HCT116 (cell line): ENCODE measurements around the gene LMO2. TPM values are rescaled to one million over a fixed set of nuclear protein-coding genes. Genes with fewer than 3 reads are reported as not detected.

ENCODE experiments used
- ATAC-seq: fragments of 200-7000 bp; cut with Tn5 transposase; 2 replicates; pipeline ENCODE4 v1.9.1; 2020; ENCODE audit warnings: mild to moderate bottlenecking, moderate library complexity
- BruUV-seq: library from RNA; stranded (reverse); fragments of 400-500 nt; replicated peaks from 2 replicates; lab custom pipeline; 2021; lab: Mats Ljungman, UMichigan
- CTCF ChIA-PET: fragments of 300-600 bp; sonication (Branson Sonifier 250); formaldehyde crosslinking; loops from one replicate; lab custom pipeline; 2021; ENCODE audit warnings: antibody characterized with exemption; lab: Charles Lee
- POLR2A ChIA-PET: fragments of 300-600, 350-600 bp; sonication (Branson Sonifier 250); formaldehyde crosslinking; loops from one replicate; lab custom pipeline; 2021; ENCODE audit warnings: antibody characterized with exemption; lab: Charles Lee
- RAD21 ChIA-PET, 2 experiments: fragments of 300-600 bp; sonication (Branson Sonifier 250); formaldehyde crosslinking; loops; one replicate each; lab custom pipeline; 2023; ENCODE audit warnings: low total read pairs in 2 of 2; ENCODE audit not compliant: uncharacterized antibody in 2 of 2, unreplicated experiment in 2 of 2, low non-redundant PET in 1 of 2; lab: Charles Lee
- DNase-seq: peaks from one replicate; pipeline ENCODE4 v3.0.0-alpha.2; 2010; ENCODE audit warnings: low read depth, low spot score
- H2AFZ ChIP-seq: fragments of 200-600 bp; shearing (Covaris generic), sonication (generic); 2 replicates; pipeline ENCODE4 v1.6.1; 2017; ENCODE audit warnings: low read depth, mixed run types, mixed read lengths, antibody characterized with exemption, low read length; ENCODE audit not compliant: poor library complexity, severe bottlenecking
- H3K27ac ChIP-seq: 2 replicates; pipeline ENCODE4 v1.5.1; 2012; ENCODE audit warnings: low read depth, low read length
- H3K27me3 ChIP-seq: fragments of 200-600 bp; sonication (generic); 2 replicates; pipeline ENCODE4 v1.6.1; 2016; ENCODE audit warnings: mixed run types, low read length, mixed read lengths; ENCODE audit not compliant: insufficient read depth
- H3K36me3 ChIP-seq, 2 experiments: fragments of 200-500 bp in 1 of 2; fragments of 200-600 bp in 1 of 2; sonication (Bioruptor generic) in 1 of 2; sonication (generic) in 1 of 2; 2 replicates each; pipeline versions ENCODE4 v1.5.1 to v1.6.1; 2014 to 2016; ENCODE audit warnings: low read length in 2 of 2, inconsistent platforms in 1 of 2, mixed read lengths in 1 of 2, mixed run types in 1 of 2; ENCODE audit not compliant: insufficient read depth in 2 of 2, control insufficient read depth in 1 of 2
- H3K4me1 ChIP-seq, 2 experiments: fragments of 200-600 bp in 1 of 2; sonication (generic) in 1 of 2; 2 replicates each; pipeline versions ENCODE4 v1.5.1 to v1.6.1; 2012 to 2017; ENCODE audit warnings: low read length in 2 of 2, inconsistent platforms in 1 of 2, mild to moderate bottlenecking in 1 of 2, mixed read lengths in 1 of 2, mixed run types in 1 of 2, moderate library complexity in 1 of 2; ENCODE audit not compliant: insufficient read depth in 2 of 2, control insufficient read depth in 1 of 2
- H3K4me2 ChIP-seq: fragments of 200-600 bp; sonication (generic); 2 replicates; pipeline ENCODE4 v1.6.1; 2017; ENCODE audit warnings: mixed run types, low read length, mixed read lengths
- H3K4me3 ChIP-seq, 2 experiments: fragments of 200-600 bp in 1 of 2; sonication (generic) in 1 of 2; replicated peaks in 1 of 2; 2 replicates each; pipeline ENCODE4 v1.5.1; 2011 to 2016; ENCODE audit warnings: low read length in 2 of 2, control low read depth in 1 of 2, low read depth in 1 of 2, mild to moderate bottlenecking in 1 of 2, mixed read lengths in 1 of 2, mixed run types in 1 of 2
- H3K79me2 ChIP-seq: fragments of 200-600 bp; sonication (generic); 2 replicates; pipeline ENCODE4 v1.6.1; 2017; ENCODE audit warnings: mild to moderate bottlenecking, mixed run types, low read length, moderate library complexity, mixed read lengths; ENCODE audit not compliant: insufficient read depth
- H3K9ac ChIP-seq: fragments of 200-600 bp; sonication (generic); 2 replicates; pipeline ENCODE4 v1.6.1; 2016; ENCODE audit warnings: low read length, mixed read lengths
- H3K9me2 ChIP-seq: fragments of 200-600 bp; sonication (generic), shearing (Covaris generic); 2 replicates; pipeline ENCODE4 v1.6.1; 2017; ENCODE audit warnings: mixed run types, mild to moderate bottlenecking, moderate library complexity; ENCODE audit not compliant: insufficient read depth
- H3K9me3 ChIP-seq, 2 experiments: fragments of 200-500 bp in 1 of 2; fragments of 200-600 bp in 1 of 2; sonication (Bioruptor generic) in 1 of 2; sonication (generic) in 1 of 2; 2 replicates each; pipeline ENCODE4 v1.6.1; 2014 to 2017; ENCODE audit warnings: low read length in 2 of 2, mixed read lengths in 2 of 2, inconsistent platforms in 1 of 2, low read depth in 1 of 2, mild to moderate bottlenecking in 1 of 2, mixed run types in 1 of 2, moderate library complexity in 1 of 2; ENCODE audit not compliant: control insufficient read depth in 1 of 2, insufficient read depth in 1 of 2
- H4K20me1 ChIP-seq: fragments of 200-600 bp; sonication (generic), shearing (Covaris generic); 2 replicates; pipeline ENCODE4 v1.6.1; 2017; ENCODE audit warnings: mixed run types, mild to moderate bottlenecking, moderate library complexity; ENCODE audit not compliant: insufficient read depth
- CBX3 ChIP-seq: IDR thresholded peaks from 2 replicates; pipeline ENCODE4 v1.6.1; 2012; ENCODE audit warnings: low read depth
- CEBPB ChIP-seq: IDR thresholded peaks from 2 replicates; pipeline ENCODE4 v1.6.1; 2012; ENCODE audit warnings: low read depth
- EGR1 ChIP-seq: IDR thresholded peaks from 2 replicates; pipeline ENCODE4 v1.6.1; 2012; ENCODE audit warnings: low read depth
- ELF1 ChIP-seq: IDR thresholded peaks from 2 replicates; pipeline ENCODE4 v1.6.1; 2012; ENCODE audit warnings: low read depth, borderline replicate concordance
- EZH2 ChIP-seq: fragments of 200-600 bp; sonication (generic); IDR thresholded peaks from 2 replicates; pipeline ENCODE4 v1.6.1; 2017; ENCODE audit warnings: antibody characterized with exemption, mixed run types
- EZH2phosphoT487 ChIP-seq: fragments of 200-600 bp; IDR thresholded peaks from 2 replicates; pipeline ENCODE4 v1.6.1; 2018; ENCODE audit warnings: antibody characterized with exemption, borderline replicate concordance
- FOSL1 ChIP-seq: IDR thresholded peaks from 2 replicates; pipeline ENCODE4 v1.6.1; 2012; ENCODE audit warnings: low read depth
- JUND ChIP-seq: IDR thresholded peaks from 2 replicates; pipeline ENCODE4 v1.6.1; 2012
- MAX ChIP-seq: IDR thresholded peaks from 2 replicates; pipeline ENCODE4 v1.6.1; 2012
- POLR2A ChIP-seq: IDR thresholded peaks from 2 replicates; pipeline ENCODE4 v1.7.0; 2011; ENCODE audit warnings: borderline replicate concordance; ENCODE audit not compliant: insufficient read depth, insufficient read length; ENCODE audit errors: extremely low read depth
- POLR2AphosphoS5 ChIP-seq: IDR thresholded peaks from 2 replicates; pipeline ENCODE4 v1.6.1; 2011; ENCODE audit warnings: mild to moderate bottlenecking, low read depth, low read length, moderate library complexity
- RAD21 ChIP-seq: IDR thresholded peaks from 2 replicates; pipeline ENCODE4 v1.6.1; 2012; ENCODE audit warnings: low read depth, mild to moderate bottlenecking
- REST ChIP-seq: IDR thresholded peaks from 2 replicates; pipeline ENCODE4 v1.6.1; 2012; ENCODE audit warnings: low read depth
- SIN3A ChIP-seq: IDR thresholded peaks from 2 replicates; pipeline ENCODE4 v1.6.1; 2012; ENCODE audit warnings: low read depth
- SP1 ChIP-seq: IDR thresholded peaks from 2 replicates; pipeline ENCODE4 v1.6.1; 2012; ENCODE audit warnings: low read depth
- SRF ChIP-seq: IDR thresholded peaks from 2 replicates; pipeline ENCODE4 v1.6.1; 2012; ENCODE audit warnings: low read depth
- YY1 ChIP-seq: IDR thresholded peaks from 2 replicates; pipeline ENCODE4 v1.6.1; 2011; ENCODE audit warnings: low read length, low read depth, moderate library complexity, mild to moderate bottlenecking; ENCODE audit not compliant: insufficient replicate concordance; ENCODE audit errors: extremely low read depth
- ZFX ChIP-seq: fragments of 450-650 bp; IDR thresholded peaks from 2 replicates; pipeline ENCODE4 v1.6.1; 2017
- ZNF274 ChIP-seq: fragments of 200-500 bp; sonication (Bioruptor generic); IDR thresholded peaks from 2 replicates; pipeline ENCODE4 v1.6.1; 2014; ENCODE audit warnings: mild to moderate bottlenecking, low read depth, low read length, inconsistent platforms
- intact Hi-C: fragments of 100-400 bp; cut with micrococcal nuclease; formaldehyde crosslinking; loops from 2 replicates; pipeline ENCODE4 v1.10.0; 2022
- total RNA-seq: library from RNA; stranded (reverse); gene quantifications from one replicate; pipeline ENCODE4 v1.2.1, GENCODE V29; 2021; ENCODE audit not compliant: unreplicated experiment
- TF ChIP-seq, protein P1 (sequence below): IDR thresholded peaks from 2 replicates; pipeline ENCODE4 v1.6.1; 2012
- TF ChIP-seq, protein P2 (sequence below), 3 experiments: fragments of 200-600 bp in 1 of 3; sonication (generic) in 1 of 3; IDR thresholded peaks in 2 of 3; conservative IDR thresholded peaks in 1 of 3; 2 replicates each; pipeline ENCODE4 v1.5.1; 2012 to 2017; ENCODE audit warnings: low read depth in 2 of 3, low read length in 2 of 3, antibody characterized with exemption in 1 of 3, borderline replicate concordance in 1 of 3, control low read depth in 1 of 3, mild to moderate bottlenecking in 1 of 3, mixed read lengths in 1 of 3, mixed run types in 1 of 3, moderate library complexity in 1 of 3; ENCODE audit not compliant: insufficient read depth in 1 of 3

LMO2 gene
- total RNA-seq, 1 experiment from 2014 or later = 2.8 TPM

DNA sequence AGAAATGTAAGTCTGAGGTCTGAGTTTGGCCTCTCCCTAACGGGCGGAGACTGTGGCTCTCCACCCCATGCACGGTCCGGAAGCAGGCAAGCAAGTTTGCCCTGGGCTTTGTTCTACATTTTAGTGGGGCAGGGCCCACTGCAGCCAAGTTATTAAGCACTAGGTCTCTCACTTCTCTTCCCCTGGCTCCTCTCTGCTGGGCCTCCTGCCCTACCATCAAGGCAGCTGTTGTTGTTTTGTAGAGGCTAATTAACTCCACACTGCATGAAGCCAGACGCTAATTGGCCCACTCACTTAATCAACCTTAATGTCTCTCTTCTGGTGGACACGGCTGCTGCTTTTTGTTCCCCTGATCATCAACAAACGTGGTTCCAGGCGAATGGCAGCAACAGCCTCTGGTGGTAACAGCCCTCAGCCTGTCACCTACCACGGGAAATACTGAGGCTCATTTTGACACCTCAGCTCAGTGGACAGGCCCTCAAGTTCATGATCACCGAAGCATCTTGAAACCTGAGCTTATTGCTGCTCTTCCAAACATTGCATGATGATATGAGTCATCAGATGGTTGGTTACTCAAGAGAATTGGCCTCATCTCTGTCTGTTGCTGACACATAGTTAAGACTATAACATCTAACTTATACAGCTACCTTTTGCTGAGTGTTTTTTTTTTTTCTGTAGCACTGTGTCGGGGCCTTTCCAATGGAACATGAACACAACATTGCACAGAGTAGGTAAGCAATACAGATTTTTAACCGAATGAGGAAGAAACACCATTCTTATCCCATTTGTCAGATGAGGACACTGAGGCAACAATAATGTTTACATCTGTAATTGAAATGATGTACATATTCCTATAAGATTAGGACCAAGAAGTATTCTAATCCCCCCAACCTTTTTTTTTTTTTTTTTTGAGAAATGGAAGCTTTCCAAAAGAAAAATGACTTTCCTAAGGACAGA is 20.8 kb upstream of the LMO2 start (continued):
- no peak for TF ChIP-seq RAD21
- no peak for TF ChIP-seq REST
- TF ChIP-seq EZH2phosphoT487 = no peak
- TF ChIP-seq SP1 = 0 out of 2 replicates have a peak, but pooled peaks have one; percentile 22
- no peak for TF ChIP-seq ELF1
- no peak for TF ChIP-seq EGR1
- no peak for TF ChIP-seq ZFX
- TF ChIP-seq FOSL1 = peak; percentile 65

- Histone ChIP-seq H3K9ac (no peak overlapping the region), H3K27ac (no peak overlapping the region), H3K79me2 (no peaks in the 10 kb centered on the region), H2AFZ (no peak overlapping the region), H4K20me1 (no peaks in the 10 kb centered on the region), H3K4me3 (no peak overlapping the region), H3K4me1 (peaks cover 5 to 10% of the 10 kb centered on the region in 2 experiments; a peak in 3 of 4 replicates), H3K27me3 (no peaks in the 10 kb centered on the region), H3K4me2 (no peak overlapping the region), H3K9me3 (no peaks in the 10 kb centered on the region), H3K9me2 (no peaks in the 10 kb centered on the region), H3K36me3 (no peaks in the 10 kb centered on the region)
- intact Hi-C loops = no loop called here
- CTCF ChIA-PET = no interaction called here
- DNase-seq (no peak), ATAC-seq (no peak)
- no TSS peak for BruUV-seq
- POLR2A ChIA-PET = no interaction called here
- RAD21 ChIA-PET = no interaction called here
- no peak for TF ChIP-seq CBX3
- no peak for TF ChIP-seq ELF1
- no peak for TF ChIP-seq SIN3A
- TF ChIP-seq, protein P1, sequence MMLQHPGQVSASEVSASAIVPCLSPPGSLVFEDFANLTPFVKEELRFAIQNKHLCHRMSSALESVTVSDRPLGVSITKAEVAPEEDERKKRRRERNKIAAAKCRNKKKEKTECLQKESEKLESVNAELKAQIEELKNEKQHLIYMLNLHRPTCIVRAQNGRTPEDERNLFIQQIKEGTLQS = no peak
- no peak for TF ChIP-seq YY1
- TF ChIP-seq MAX = no peak
- TF ChIP-seq SP1 = no peak
- no peak for TF ChIP-seq CEBPB
- TF ChIP-seq, protein P2, sequence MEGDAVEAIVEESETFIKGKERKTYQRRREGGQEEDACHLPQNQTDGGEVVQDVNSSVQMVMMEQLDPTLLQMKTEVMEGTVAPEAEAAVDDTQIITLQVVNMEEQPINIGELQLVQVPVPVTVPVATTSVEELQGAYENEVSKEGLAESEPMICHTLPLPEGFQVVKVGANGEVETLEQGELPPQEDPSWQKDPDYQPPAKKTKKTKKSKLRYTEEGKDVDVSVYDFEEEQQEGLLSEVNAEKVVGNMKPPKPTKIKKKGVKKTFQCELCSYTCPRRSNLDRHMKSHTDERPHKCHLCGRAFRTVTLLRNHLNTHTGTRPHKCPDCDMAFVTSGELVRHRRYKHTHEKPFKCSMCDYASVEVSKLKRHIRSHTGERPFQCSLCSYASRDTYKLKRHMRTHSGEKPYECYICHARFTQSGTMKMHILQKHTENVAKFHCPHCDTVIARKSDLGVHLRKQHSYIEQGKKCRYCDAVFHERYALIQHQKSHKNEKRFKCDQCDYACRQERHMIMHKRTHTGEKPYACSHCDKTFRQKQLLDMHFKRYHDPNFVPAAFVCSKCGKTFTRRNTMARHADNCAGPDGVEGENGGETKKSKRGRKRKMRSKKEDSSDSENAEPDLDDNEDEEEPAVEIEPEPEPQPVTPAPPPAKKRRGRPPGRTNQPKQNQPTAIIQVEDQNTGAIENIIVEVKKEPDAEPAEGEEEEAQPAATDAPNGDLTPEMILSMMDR (IDR thresholded peaks at IDR 0.05 in 2 of 3, conservative IDR thresholded peaks at IDR 0.05 in 1 of 3; ENCODE audit: borderline replicate concordance in 1 of 3, insufficient read depth in 1 of 3, low read depth in 2 of 3, low read length in 2 of 3) = no peak
- TF ChIP-seq EZH2phosphoT487 = no peak
- TF ChIP-seq SRF = no peak
- TF ChIP-seq POLR2AphosphoS5 = no peak
- no peak for TF ChIP-seq EZH2
- no peak for TF ChIP-seq FOSL1
- TF ChIP-seq POLR2A = no peak
- TF ChIP-seq ZNF274 = no peak
- TF ChIP-seq JUND = no peak
Measured at GRCh38 chr11:33910958-33911339, 19.1 kb upstream of the LMO2 start.
